GM21723 (cell line): ENCODE data around the gene AMMECR1L.
"Not testable (repeated sequence)": the region's sequence is repeated elsewhere in the genome, so short reads cannot be mapped to it uniquely, and the experiment has no call there.

Source experiments
- ATAC-seq: cut with Tn5 transposase; IDR thresholded peaks from one replicate; pipeline ENCODE4 v1.9.1; 2021; ENCODE audit warnings: mild to moderate bottlenecking, moderate library complexity; ENCODE audit not compliant: unreplicated experiment

The AMMECR1L gene

DNA sequence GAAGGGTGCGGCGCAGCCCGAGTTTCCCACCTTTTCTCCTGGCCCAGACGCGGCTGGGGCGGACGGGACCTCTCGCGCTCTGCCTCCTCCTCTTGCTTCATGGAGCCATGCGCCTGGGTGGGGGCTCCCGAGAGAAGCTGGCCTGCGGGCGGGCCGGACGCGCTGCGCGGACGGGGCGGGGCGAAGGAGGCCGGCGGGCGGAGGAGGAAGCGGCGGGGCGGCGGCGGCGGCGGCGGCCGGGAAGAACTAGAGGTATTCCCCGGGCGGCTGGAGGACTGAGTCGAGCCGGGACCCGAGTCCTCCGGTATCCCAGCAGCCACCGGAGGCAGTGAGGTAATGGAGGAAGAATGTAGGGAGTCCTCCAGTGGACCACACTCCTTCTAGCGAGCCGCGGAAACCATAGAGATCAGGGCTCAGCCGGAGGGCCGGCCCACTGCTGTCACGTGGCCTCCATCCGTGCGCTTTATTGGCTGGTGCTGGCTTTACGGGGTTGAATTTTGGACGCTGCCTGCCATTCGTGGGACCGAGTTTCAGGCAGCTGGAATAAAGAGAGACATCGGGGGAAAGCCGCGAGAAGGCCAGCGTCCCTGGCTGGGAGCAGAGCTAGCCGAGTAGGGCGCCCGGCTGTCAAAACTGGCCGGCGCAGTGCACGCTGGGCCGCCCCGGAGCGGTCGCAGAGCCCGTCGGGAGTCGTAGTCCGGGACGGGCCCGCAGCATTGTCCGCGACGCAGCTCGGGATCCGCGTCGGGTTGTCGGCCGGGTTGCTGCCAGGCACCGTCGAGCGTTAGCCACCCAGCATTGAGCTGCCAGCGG, at the start of gene AMMECR1L:
Gene AMMECR1L, minus strand, starts transcription at position 177 of the 813 bp plus-strand sequence. CDS start 11,722 bp downstream, outside the sequence.
- ATAC-seq, result peak; percentile 94

DNA sequence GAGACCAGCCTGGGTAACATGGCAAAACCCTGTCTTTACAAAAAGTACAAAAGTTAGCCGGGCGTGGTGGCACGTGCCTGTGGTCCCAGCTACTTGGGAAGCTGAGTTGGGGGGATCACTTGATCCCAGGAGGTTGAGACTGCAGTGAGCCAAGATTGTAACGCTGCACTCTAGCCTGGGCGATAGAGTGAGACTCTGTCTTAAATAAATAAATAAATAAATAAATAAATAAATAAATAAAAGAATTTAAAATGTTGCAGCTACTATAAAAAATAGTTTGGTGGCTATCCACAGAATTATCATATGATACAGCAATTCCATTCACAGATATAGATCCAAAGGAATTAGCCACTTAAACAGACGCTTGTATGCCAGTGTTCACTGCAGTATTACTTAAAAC, 49.6 kb upstream of the AMMECR1L start:
- ATAC-seq, result no peak

DNA sequence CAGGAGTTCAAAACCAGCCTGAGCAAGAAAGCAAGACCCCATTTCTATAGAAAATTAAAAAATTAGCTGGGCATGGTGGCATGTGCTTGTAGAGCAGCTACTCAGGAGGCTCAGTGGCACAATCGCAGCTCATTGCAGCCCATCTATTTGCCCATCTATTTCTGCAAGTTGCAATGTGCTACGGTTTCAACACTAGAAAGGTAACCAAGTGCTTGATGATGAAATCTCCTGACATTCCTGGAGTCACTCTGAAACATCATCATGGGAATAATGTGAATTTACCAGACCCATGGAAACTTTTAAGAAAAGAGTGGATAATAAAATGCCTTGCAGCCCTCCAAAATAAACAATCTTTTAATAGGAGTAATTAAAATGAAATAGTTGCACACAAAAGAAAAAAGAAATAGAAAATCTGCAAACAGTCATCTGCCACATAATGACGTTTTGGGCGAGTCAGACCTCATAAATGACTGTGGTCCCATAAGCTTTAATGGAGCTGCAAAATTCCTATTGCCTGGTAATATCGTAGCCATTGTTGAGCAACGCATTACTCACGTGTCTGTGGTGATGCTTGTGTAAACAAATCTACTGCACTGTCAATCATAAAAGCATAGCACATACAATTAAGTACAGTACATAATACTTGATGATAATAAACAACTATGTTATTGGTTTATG, 46.6 kb upstream of the AMMECR1L start:
- no peak for ATAC-seq

DNA sequence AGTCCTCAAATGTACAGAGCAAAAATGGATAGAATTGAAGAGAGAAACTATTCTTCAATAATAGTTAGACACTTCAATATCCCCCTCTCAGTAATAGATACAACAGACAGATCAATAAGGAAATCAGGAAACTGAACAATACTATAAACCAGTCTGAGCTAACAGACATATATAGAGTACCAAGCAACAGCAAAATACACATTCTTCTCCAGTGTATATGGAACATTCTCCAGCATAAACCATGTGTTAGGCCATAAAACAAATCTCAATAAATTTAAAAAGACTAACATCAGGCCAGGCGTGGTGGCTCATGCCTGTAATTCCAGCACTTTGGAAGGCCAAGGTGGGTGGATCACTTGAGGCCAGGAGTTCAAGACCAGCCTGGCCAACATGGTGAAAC, 43.7 kb upstream of the AMMECR1L start:
- ATAC-seq, result no peak

DNA sequence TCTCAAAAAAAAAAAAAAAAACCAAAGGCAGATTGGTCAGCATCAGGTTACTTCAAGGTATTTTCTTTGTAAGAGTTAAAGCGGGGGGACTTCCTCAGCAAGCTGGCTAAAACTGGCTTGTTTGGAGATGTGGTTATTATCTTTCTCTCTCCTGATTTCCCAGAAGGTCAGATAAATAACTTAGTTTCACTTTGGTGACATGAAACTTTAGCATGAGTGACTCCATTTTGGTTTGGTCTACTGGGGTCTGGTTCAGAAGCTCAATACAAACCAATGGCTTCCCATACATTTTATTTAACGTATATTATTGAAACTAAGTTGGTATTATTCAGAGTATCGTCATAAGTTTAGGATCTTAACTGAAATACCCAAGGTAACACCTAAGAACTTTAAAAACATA, 41.6 kb upstream of the AMMECR1L start:
- no peak for ATAC-seq

DNA sequence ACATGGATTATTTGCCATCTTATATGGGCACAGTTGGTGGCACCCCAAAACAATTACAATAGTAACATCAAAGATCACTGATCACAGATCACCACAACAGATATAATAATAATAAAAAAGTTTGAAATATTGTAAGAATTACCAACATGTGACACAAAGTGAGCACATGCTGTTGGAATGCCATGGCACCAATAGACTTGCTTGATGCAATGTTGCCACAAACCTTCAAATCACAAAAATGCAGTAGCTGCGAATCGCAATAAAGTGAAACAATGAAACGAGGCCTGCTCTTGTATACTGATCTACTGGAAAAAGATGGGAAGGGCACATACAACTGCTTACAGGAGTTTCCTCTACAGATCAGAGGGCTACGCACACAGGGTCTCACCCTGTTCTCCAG, 32.2 kb upstream of the AMMECR1L start:
- ATAC-seq, result no peak

DNA sequence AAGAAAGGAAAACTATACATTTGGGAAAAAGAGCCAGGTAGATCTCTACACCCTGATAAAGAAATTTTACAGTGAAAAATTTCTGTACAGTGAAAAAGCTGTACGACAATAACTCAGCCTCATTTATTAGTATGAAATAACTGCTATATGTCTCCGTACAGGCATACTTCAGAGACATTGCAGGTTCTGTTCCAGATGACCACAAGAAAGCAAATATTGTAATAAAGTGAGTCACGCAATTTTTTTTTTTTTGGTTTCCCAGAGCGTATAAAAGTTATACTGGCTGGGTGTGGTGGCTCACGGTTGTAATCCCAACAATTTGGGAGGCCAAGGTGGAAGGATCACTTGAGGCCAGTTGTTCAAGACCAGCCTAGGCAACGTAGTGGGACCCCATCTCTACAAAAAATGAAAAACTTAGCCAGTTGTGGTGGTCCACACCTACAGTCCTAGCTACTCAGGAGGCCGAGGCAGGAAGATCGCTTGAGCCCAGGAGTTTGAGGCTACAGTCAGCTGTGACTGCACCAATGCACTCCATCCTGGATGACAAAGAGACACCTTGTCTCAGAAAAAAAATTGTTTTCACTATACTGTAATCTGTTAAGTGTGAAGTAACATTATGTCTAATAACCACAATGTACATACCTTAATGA, 28.2 kb upstream of the AMMECR1L start:
- no peak for ATAC-seq

DNA sequence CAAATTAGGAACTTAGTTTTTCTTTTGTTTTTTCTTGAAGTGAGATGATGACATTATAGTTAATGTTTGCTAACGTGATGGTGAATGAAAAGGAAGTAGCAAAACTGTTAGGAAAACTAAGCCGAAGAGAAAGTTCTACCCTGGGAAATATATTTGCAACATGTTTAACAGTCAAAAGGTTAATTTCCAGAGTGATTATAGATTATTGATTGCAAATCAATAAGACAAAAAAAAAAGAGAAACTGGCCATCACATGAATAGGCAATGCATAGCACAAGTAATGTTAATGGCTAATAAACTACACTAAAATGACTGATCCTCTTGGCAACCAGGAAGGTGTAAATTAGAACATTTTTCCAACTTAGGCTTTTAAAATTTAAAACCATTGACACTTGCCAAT, 26.0 kb upstream of the AMMECR1L start:
- no peak for ATAC-seq

DNA sequence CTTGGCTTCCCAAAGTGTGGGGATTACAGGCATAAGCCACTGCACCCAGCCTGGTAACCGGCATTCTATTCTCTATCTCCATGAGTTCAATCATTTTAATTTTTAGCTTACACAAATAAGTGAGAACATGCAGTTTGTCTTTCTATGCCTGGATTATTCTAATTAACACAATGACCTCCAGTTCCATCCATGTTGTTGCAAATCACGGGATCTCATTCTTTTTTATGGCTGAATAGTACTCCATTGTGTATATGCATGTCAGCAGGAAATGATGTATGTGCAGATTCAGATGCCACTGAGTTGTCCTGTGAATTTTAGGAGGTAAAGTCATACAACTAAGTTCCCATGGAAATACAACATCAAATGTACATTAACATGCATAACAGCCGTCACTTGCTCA, 24.7 kb upstream of the AMMECR1L start:
- no peak for ATAC-seq

DNA sequence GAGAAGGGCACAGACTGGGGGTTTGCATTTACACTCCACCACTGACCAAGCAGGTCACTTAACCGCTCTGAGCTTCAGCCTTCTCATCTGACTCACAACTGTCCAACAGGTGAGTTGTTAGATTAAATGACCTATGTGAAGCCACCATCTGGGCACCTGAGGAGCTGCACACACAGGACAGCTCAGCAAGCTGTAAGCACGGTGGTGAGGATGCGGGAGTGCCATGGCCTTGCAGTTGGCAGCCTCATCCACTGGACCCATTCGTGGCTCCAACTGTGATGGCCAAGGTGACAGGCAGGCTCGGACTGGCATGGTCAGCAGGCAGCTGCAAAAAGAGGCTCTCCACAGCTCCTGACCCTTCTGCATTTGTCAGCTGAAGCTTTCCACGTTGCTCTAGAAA, 23.3 kb upstream of the AMMECR1L start:
- no peak for ATAC-seq

DNA sequence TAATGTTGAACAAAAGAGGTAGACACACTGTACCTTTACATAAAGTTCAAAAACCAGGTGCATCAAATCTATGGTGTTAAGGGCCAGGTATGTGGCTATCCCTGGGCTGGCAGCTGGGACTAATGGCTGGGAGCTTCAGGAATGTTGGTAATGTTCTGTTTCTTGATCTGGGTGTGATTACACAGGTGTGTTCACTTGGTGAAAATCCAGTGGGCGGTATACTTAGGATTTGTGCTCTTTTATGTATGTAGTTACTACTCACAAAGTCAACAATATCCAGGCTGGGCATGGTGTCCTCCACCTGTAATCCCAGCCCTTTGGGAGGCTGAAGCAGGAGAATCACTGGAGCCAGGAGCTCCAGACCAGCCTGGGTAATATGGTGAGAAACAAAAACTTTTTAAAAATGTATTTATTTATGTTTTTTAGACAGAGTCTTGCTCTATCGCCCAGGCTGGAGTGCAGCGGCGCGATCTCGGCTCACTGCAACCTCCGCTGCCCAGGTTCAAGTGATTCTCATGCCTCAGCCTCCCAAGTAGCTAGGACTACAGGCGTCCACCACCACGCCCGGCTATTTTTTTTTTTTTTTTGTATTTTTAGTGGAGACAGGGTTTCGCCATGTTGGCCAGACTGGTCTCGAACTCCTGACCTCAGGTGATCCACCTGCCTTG, 22.1 kb upstream of the AMMECR1L start:
- not testable (repeated sequence) for ATAC-seq

DNA sequence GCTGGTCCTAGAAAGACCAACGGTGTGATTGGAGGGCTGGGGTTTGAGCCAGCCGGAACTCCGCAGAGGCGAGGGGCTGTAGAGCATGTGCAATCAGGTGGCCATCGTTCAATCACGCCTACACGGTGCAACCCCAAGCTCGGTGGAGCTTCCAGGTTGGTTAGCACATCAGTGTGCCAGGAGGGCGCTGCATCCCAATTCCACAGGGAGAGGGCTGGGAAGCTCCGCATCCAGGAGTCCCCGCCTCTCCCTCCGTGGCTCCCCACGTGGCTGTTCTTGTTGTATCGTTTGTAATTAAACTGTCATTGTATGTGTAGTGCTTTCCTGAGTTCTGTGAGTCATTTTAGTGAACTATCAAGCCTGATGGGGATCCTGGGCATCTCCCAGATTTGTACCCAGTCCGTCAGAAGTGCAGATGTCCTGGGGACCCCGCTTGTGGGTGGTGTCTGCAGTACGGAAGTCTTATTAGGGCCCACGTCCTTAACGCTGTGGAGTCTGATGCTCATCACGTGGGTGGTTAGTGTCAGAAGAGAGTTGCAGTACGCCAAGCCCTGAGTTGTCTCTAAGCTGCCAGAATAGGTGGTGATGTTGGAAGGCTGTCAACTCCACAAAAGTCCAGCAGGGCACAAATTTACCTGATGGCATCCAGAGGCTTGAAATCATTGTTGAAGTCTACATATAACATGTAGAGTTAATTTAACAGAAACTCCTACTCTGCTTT, 20.6 kb upstream of the AMMECR1L start:
- no peak for ATAC-seq

DNA sequence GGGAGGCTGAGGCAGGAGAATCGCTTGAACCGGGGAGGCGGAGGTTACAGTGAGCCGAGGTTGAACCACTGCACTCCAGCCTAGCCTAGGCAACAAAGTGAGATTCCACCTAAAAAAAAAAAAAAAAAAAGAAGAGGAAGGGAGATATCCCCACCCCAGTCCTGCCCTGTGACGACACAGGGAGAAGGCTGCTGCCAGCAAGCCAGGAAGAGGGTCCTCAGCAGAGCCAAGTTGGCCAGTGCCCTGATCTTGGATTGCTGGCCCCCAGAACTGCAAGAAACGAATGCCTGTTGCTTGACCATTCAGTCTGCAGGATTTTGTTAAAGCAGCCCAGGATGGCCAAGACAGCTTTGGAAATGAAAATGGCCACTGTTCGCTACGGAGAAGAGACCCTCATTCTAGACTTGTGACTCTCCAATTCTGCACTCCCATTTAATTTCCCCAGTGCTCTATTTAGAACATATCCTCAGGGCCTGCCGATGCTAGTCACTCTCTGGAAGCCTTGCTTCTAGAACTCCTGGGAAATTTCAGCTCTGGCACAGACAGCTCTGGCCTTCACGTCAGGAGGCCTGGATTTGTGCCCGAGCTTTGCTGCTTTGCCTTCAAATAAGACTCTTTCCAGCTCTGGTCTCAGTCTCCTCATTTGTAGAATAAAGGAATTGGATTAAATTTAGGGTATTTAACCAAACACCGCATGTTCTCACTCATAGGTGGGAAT, 15.7 kb upstream of the AMMECR1L start:
- no peak for ATAC-seq

DNA sequence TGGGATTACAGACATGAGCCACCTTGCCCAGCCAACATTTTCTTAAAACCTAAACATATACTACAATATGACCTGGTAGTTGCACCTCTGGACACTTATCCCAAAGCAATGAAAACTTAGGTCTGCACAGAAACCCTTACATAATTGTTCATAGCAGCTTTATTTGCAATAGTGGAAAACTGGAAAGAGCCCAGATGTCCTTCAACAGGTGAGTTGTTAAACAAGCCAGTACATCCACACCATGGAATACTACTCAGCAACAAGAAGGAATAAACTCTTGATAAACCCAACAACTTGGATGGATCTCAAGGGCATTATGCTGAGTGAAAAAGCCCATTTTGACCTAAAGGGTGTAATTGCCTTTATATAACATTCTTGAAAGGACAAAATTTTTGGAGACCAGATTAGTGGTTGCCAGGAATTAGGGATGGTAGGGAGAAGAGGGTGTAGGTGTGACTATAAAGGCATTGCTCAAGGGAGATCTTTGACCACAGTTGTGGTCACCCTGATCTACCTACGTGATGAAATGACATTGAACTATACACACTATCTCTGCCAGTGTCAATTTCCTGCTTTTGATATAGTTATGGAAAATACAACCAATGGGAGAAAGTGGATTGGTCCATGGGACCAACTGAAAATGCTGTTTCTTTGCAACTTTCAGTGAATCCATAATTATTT, 11.9 kb upstream of the AMMECR1L start:
- no peak for ATAC-seq

DNA sequence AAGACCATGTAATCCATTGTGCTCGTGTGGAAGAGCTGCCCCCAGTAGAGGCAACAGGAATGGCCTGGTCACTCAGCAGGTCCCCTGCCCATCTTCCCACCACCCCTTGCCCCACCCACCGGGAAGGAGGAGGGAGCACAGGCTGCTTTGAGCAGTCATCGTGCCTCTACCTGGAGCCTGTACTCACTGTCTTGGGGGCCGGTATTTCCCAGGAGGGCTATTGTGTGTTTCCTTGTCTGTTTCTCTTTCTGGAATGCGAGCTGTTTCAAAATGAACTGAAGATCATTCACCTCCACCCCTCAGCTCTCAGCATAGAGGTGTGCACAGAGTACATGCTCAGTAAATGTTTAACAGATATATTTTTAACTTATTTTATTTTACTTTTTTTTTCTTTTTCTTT, 7.7 kb upstream of the AMMECR1L start:
- no peak for ATAC-seq

DNA sequence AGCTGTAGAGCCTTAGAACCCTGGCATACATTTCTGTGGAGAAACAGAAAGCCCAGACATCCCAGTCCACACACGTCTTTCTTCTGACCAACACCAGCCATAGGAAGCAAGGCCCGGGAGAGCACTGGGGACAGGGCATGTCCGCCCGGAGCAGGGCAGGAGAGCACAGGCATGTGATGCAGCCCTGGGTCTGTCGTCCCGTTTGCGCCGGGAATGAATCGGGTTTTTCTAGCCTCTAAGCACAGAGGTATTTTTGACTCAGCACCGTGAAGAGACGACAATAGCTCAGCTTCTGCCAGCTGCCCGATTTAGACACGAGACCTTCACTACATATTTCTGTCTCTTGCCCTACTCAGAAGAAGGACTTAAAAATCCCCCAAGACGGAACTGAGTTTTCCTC, 7.3 kb upstream of the AMMECR1L start:
- ATAC-seq, result no peak

DNA sequence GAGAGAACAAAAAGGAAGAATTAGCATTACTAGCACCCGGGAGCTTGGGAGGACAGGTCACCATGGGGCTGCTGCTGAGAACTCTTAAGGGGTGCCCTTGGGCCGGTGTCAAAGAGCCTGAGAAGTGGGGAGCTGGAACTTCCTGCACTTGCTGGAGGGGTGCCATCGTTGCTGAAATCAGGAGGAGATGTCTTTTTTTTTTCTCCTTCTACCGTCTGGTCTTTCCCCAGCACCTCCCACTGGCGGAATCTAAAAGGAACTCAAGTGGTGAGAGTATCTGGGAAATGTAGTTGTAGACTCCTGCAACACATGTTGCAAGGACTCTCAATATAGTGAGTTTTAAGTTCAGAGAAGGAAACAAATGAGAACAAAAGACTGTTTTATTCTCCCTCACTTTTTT, 6.1 kb upstream of the AMMECR1L start:
- ATAC-seq, result no peak

DNA sequence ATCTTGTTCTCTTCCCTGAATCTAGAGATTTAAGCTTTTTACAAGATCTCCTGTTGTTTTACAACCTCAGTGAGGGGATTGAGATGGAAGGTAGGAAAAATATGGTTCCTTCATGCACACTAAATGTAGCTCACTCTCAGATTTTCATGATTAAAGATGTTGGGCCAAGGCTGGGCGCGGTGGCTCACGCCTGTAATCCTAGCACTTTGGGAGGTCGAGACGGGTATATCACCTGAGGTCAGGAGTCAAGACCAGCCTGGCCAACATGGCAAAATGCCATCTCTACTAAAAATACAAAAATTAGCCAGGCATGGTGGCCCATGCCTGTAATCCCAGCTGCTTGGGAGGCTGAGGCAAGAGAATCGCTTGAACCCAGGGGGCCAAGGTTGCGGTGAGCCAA, 5.0 kb upstream of the AMMECR1L start:
- ATAC-seq, result not testable (repeated sequence)

DNA sequence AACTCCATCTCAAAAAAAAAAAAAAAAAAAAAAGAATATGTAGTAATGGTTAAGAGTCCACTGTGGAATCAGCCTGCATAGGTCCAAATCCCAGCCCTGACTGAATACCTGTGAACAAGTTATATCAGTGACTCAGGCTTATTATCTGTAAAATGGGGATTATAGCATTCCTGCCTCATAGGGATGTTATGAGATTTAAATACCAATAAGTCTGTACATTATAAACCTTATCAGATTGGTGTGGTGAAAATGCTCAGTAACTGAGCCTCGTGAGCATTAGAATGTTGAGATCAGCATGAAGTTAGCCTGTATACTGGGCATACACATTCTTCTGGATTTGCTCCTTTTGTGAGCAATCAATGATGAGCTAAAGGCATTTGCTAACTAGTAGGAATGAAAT, 3.0 kb upstream of the AMMECR1L start:
- no peak for ATAC-seq

DNA sequence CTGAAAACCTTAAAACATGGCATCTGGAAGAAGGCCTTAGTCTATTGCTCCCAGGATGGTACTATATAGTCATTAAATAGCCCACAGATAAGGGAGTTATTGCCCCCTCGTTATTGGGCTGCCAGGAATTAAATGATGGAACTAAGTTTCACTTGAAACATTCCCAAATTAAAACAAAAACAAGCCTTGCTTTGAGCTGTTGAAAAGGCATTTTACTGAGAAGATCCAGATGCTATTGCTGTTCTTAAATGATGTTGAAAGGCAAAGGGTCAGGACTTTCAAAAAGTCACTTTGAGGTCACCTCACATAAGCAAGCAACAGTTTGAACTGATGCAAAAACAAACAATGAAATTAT, 2.0 kb upstream of the AMMECR1L start:
- ATAC-seq, result no peak
